ENCODE measurements around the gene CORO2B.

Gene CORO2B

GRCh38 chr15:68627995-68628394 lies 49.2 kb downstream of the CORO2B start:
- DNase-seq (ENCODE audit: low spot score), result no peak

GRCh38 chr15:68629519-68630210 lies 50.9 kb downstream of the CORO2B start:
- no peak for DNase-seq (ENCODE audit: low spot score)

- no peak for DNase-seq (ENCODE audit: low spot score)
These were observed 51.4 kb downstream of the CORO2B start for GRCh38 chr15:68630211-68630555.

GRCh38 chr15:68630836-68631235 lies 52.0 kb downstream of the CORO2B start:
- DNase-seq (ENCODE audit: low spot score), result no peak

GRCh38 chr15:68631601-68632051 lies 52.8 kb downstream of the CORO2B start:
- DNase-seq (ENCODE audit: low spot score), result no peak

GRCh38 chr15:68632101-68632500 lies 53.3 kb downstream of the CORO2B start:
- no peak for DNase-seq (ENCODE audit: low spot score)

- no peak for DNase-seq (ENCODE audit: low spot score)
These were observed 54.7 kb downstream of the CORO2B start for GRCh38 chr15:68633231-68634121.

- DNase-seq (ENCODE audit: low spot score), result no peak
These were observed 55.3 kb downstream of the CORO2B start for GRCh38 chr15:68634122-68634482.

- no peak for DNase-seq (ENCODE audit: low spot score)
These were observed 55.7 kb downstream of the CORO2B start for GRCh38 chr15:68634531-68634930.

- peak; percentile 77 for DNase-seq (ENCODE audit: low spot score)
These were observed 56.3 kb downstream of the CORO2B start for GRCh38 chr15:68635141-68635540.

- no peak for DNase-seq (ENCODE audit: low spot score)
These were observed 57.5 kb downstream of the CORO2B start for GRCh38 chr15:68636256-68636655.

GRCh38 chr15:68637767-68638404 lies 59.1 kb downstream of the CORO2B start:
- DNase-seq (ENCODE audit: low spot score), result peak; percentile 76

- peak; percentile 58 for DNase-seq (ENCODE audit: low spot score)
These were observed 60.2 kb downstream of the CORO2B start for GRCh38 chr15:68638953-68639515.

GRCh38 chr15:68639926-68640600 lies 61.3 kb downstream of the CORO2B start:
- DNase-seq (ENCODE audit: low spot score), result no peak

- DNase-seq (ENCODE audit: low spot score), result no peak
These were observed 62.1 kb downstream of the CORO2B start for GRCh38 chr15:68640791-68641331.

GRCh38 chr15:68641376-68641775 lies 62.6 kb downstream of the CORO2B start:
- DNase-seq (ENCODE audit: low spot score), result no peak

GRCh38 chr15:68642491-68642845 lies 63.7 kb downstream of the CORO2B start:
- no peak for DNase-seq (ENCODE audit: low spot score)

GRCh38 chr15:68643216-68643830 lies 64.5 kb downstream of the CORO2B start:
- no peak for DNase-seq (ENCODE audit: low spot score)

GRCh38 chr15:68644083-68644904 lies 65.5 kb downstream of the CORO2B start:
- DNase-seq (ENCODE audit: low spot score), result peak; percentile 74

- no peak for DNase-seq (ENCODE audit: low spot score)
These were observed 66.2 kb downstream of the CORO2B start for GRCh38 chr15:68644996-68645395.

All from AG20443 (cell line).